ENCODE results near the gene CA10. TPM values are rescaled to one million over a fixed set of nuclear protein-coding genes. Genes with fewer than 3 reads are reported as not detected.

Gene CA10
- total and polyA plus RNA-seq, 4 donors: not detected

DNA sequence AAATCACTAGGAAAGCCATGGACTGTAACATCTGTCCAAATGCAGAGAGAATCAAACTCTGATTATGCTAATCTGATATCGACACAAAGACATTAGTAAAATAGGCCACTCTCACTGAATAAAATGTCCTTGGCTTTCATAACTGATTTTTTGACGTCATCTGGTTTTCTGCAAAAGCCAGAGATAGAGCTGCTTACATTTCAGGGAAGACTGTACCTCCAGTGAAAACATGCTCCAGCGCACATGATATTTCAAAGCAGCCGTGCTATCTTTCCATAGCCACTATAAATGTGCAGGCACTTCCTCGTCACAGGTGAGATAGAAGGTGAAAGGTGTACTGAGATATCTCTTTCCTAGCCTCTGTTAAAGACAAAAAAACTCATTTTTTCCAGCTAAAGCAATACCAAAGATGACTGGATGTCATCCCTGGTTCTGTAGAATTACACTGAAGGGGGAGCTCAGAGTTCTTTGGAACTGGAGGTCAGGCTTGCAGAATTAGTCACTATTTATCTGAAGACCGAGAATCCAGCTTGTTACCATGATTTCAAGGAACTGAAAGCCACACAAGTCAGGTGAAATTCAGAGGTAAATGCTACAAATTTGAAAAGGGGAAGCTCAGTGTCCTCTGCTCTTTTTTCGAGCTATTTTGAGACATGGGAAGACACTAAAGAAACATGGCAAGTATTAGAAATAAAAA lies 249.5 kb downstream of the CA10 start:
- DNase-seq (no peak), ATAC-seq (ENCODE audit: low FRiP score) (no peak)
- no peaks in the 10 kb centered on the region for H3K27me3 ChIP-seq (ENCODE audit: control insufficient read depth in 1 of 2, insufficient read depth in 2 of 2, low read length in 1 of 2)
- intact Hi-C loops (cut with DNase I): no loop called here
- 71 to 76% methylated on average over 7 of the region's 7 CpGs for WGBS, 2 donors
- no peak overlapping the region for H3K27ac ChIP-seq (ENCODE audit: low read depth in 1 of 2, low read length in 2 of 2)
- H3K4me1 ChIP-seq (ENCODE audit: control insufficient read depth in 1 of 2, insufficient read depth in 2 of 2, low read length in 2 of 2): no peaks in the 10 kb centered on the region
- H3K9me3 ChIP-seq (ENCODE audit: control insufficient read depth, low read length): no peaks in the 10 kb centered on the region
- no peaks in the 10 kb centered on the region for H3K36me3 ChIP-seq (ENCODE audit: control insufficient read depth in 1 of 2, insufficient read depth in 2 of 2, low read length in 1 of 2)
- H3K4me3 ChIP-seq (ENCODE audit: low read length in 2 of 2): no peak overlapping the region

DNA sequence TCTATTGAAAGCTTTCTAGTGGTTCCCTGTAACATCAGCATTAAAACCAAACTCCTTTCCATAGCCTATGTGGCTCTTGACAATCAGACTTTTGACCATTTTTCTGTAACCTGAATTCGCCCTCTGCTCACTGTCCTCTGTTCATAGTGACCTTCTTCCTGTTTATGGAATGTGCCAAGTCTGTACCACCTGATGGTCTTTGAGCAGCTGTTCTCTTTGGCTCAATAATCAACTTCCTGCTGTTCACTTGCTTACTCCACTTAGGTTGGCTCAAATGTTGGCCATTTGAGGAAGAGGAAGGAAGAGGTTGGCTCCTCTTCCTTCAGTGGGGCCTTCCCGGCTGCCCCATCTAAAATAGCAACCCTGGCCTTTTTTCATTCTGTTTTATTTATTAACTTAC lies 251.5 kb downstream of the CA10 start:
- Histone ChIP-seq H3K36me3 (ENCODE audit: control insufficient read depth in 1 of 2, insufficient read depth in 2 of 2, low read length in 1 of 2) (no peaks in the 10 kb centered on the region), H3K4me1 (ENCODE audit: control insufficient read depth in 1 of 2, insufficient read depth in 2 of 2, low read length in 2 of 2) (no peaks in the 10 kb centered on the region), H3K4me3 (ENCODE audit: low read length in 2 of 2) (no peak overlapping the region), H3K27ac (ENCODE audit: low read depth in 1 of 2, low read length in 2 of 2) (no peak overlapping the region), H3K27me3 (ENCODE audit: control insufficient read depth in 1 of 2, insufficient read depth in 2 of 2, low read length in 1 of 2) (no peaks in the 10 kb centered on the region), H3K9me3 (ENCODE audit: control insufficient read depth, low read length) (no peaks in the 10 kb centered on the region)
- intact Hi-C loops (cut with DNase I): no loop called here
- ATAC-seq (ENCODE audit: low FRiP score): no peak
- WGBS, 2 donors: 72 to 73% methylated on average over 2 of the region's 2 CpGs
- no peak for DNase-seq

DNA sequence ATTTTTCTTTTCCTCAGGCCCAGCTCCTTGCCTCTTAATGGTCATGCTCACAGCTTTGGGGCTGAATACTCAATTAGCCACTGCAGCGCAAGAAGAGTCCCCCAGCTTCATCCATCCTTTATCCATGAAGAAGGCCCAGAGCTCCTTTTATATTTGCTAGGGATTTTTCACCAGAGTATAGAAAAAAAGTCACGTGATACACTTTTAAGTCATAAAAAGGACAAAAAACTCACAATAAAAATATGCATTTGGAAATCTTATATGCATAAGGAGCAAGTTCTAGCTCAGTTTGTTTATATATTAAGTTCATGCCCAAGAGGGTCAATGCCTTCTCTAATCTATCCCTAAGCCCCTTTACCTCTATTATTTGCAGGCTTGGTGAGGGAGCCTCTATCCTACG lies 254.1 kb downstream of the CA10 start:
- Histone ChIP-seq H3K27me3 (ENCODE audit: control insufficient read depth in 1 of 2, insufficient read depth in 2 of 2, low read length in 1 of 2) (no peaks in the 10 kb centered on the region), H3K9me3 (ENCODE audit: control insufficient read depth, low read length) (no peaks in the 10 kb centered on the region), H3K4me3 (ENCODE audit: low read length in 2 of 2) (no peak overlapping the region), H3K4me1 (ENCODE audit: control insufficient read depth in 1 of 2, insufficient read depth in 2 of 2, low read length in 2 of 2) (no peaks in the 10 kb centered on the region), H3K27ac (ENCODE audit: low read depth in 1 of 2, low read length in 2 of 2) (no peak overlapping the region), H3K36me3 (ENCODE audit: control insufficient read depth in 1 of 2, insufficient read depth in 2 of 2, low read length in 1 of 2) (no peaks in the 10 kb centered on the region)
- intact Hi-C loops (cut with DNase I): no loop called here
- ATAC-seq (ENCODE audit: low FRiP score) (no peak), DNase-seq (no peak)
- 72 to 81% methylated on average over 3 of the region's 3 CpGs for WGBS, 2 donors

DNA sequence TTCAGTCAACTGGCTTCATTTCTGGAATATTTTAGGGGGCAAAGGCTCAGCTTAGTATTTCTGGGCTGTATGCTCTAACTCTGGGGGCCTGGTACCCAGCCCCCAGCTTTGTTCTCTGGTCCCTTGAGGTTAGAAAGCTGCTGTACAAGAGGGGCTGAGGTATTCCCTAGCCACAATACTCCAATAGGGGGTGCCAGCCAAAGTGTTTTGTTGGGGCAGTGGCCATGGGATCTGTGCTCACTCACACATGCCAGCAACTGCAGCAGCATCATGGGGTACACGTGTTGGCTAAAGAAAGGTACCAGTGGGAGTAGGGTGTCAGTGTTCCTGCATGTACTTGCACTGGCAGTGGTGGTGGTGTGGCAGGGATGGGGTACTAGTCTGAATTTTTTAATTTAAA lies 257.3 kb downstream of the CA10 start:
- no peak overlapping the region for H3K27ac ChIP-seq (ENCODE audit: low read depth in 1 of 2, low read length in 2 of 2)
- H3K4me3 ChIP-seq (ENCODE audit: low read length in 2 of 2): no peak overlapping the region
- no peaks in the 10 kb centered on the region for H3K27me3 ChIP-seq (ENCODE audit: control insufficient read depth in 1 of 2, insufficient read depth in 2 of 2, low read length in 1 of 2)
- H3K4me1 ChIP-seq (ENCODE audit: control insufficient read depth in 1 of 2, insufficient read depth in 2 of 2, low read length in 2 of 2): no peaks in the 10 kb centered on the region
- WGBS, 2 donors: 31 to 50% methylated on average over 1 of the region's 1 CpG
- H3K36me3 ChIP-seq (ENCODE audit: control insufficient read depth in 1 of 2, insufficient read depth in 2 of 2, low read length in 1 of 2): no peaks in the 10 kb centered on the region
- DNase-seq (no peak), ATAC-seq (ENCODE audit: low FRiP score) (no peak)
- intact Hi-C loops (cut with DNase I): no loop called here
- no peaks in the 10 kb centered on the region for H3K9me3 ChIP-seq (ENCODE audit: control insufficient read depth, low read length)

DNA sequence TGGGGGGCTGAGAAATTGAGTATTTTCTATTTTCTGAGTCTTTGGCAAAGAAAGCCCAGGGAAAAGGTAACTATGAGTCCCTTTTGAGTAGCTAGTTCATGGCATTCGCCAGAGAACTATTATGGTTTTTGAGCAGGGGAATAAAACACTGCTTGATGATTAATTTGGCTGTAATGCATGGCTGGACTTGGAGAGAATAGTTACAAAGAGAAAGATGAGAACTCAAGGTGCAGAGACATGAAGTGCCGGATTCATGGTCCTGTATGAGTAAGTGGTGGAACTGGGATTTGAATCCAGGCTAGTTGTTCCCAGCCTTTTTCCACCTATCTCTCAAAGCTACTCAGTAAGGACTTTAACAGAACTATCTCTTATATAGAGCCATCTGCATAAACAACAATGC lies 266.6 kb downstream of the CA10 start:
- WGBS, 2 donors: 81 to 82% methylated on average over 2 of the region's 2 CpGs
- Histone ChIP-seq H3K27ac (ENCODE audit: low read depth in 1 of 2, low read length in 2 of 2) (no peak overlapping the region), H3K36me3 (ENCODE audit: control insufficient read depth in 1 of 2, insufficient read depth in 2 of 2, low read length in 1 of 2) (no peaks in the 10 kb centered on the region), H3K27me3 (ENCODE audit: control insufficient read depth in 1 of 2, insufficient read depth in 2 of 2, low read length in 1 of 2) (no peaks in the 10 kb centered on the region), H3K4me1 (ENCODE audit: control insufficient read depth in 1 of 2, insufficient read depth in 2 of 2, low read length in 2 of 2) (no peaks in the 10 kb centered on the region), H3K9me3 (ENCODE audit: control insufficient read depth, low read length) (peaks cover 1% of the 10 kb centered on the region), H3K4me3 (ENCODE audit: low read length in 2 of 2) (no peak overlapping the region)
- no peak for DNase-seq
- no peak for ATAC-seq (ENCODE audit: low FRiP score)
- intact Hi-C loops (cut with DNase I): no loop called here

DNA sequence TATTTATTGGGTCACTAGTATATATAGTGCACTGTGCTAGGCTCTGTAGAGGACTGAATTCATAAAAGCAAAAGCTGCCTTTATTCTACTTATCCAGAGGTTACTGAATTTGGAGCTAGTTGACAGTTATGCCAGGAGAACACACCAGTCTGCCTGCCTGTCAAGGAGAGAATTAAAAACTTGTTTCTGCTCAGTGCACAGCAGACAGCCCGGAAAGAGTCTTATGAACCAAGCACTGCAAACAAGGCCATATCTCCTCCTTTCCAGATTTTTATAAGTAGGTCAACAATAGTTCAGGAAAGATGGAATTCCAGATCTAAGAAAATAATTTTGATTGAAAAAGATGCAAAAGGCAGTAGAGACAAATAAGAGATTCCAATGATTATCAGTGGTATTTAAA lies 267.8 kb downstream of the CA10 start:
- Histone ChIP-seq H3K27me3 (ENCODE audit: control insufficient read depth in 1 of 2, insufficient read depth in 2 of 2, low read length in 1 of 2) (no peaks in the 10 kb centered on the region), H3K36me3 (ENCODE audit: control insufficient read depth in 1 of 2, insufficient read depth in 2 of 2, low read length in 1 of 2) (no peaks in the 10 kb centered on the region), H3K4me3 (ENCODE audit: low read length in 2 of 2) (no peak overlapping the region), H3K4me1 (ENCODE audit: control insufficient read depth in 1 of 2, insufficient read depth in 2 of 2, low read length in 2 of 2) (no peaks in the 10 kb centered on the region), H3K27ac (ENCODE audit: low read depth in 1 of 2, low read length in 2 of 2) (no peak overlapping the region), H3K9me3 (ENCODE audit: control insufficient read depth, low read length) (peaks cover 1% of the 10 kb centered on the region)
- ATAC-seq (ENCODE audit: low FRiP score) (no peak), DNase-seq (no peak)
- WGBS, 2 donors: 76 to 83% methylated on average over 1 of the region's 1 CpG
- intact Hi-C loops (cut with DNase I): no loop called here

DNA sequence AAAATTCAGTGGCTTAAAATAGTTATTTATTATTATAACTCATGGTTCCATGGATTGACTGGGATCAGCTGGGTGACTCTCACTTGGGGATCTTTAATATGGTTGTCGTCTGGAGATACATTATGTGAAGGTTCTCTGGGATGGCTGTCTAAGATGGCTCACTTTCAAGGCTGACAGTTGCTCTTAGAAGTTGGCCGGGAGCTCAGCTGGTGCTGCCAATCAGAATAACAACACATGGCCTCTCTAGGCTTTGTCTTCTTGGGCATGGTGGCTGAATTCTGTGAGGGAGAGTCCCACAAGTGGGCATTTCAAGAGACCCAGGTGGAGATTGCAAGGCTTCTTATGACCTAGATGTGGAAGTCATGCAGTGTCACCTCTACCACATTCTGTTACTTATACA lies 269.7 kb downstream of the CA10 start:
- DNase-seq: no peak
- intact Hi-C loops (cut with DNase I): no loop called here
- Histone ChIP-seq H3K4me3 (ENCODE audit: low read length in 2 of 2) (no peak overlapping the region), H3K36me3 (ENCODE audit: control insufficient read depth in 1 of 2, insufficient read depth in 2 of 2, low read length in 1 of 2) (no peaks in the 10 kb centered on the region), H3K27me3 (ENCODE audit: control insufficient read depth in 1 of 2, insufficient read depth in 2 of 2, low read length in 1 of 2) (no peaks in the 10 kb centered on the region), H3K4me1 (ENCODE audit: control insufficient read depth in 1 of 2, insufficient read depth in 2 of 2, low read length in 2 of 2) (no peaks in the 10 kb centered on the region), H3K27ac (ENCODE audit: low read depth in 1 of 2, low read length in 2 of 2) (no peak overlapping the region), H3K9me3 (ENCODE audit: control insufficient read depth, low read length) (peaks cover 1% of the 10 kb centered on the region)
- ATAC-seq (ENCODE audit: low FRiP score): no peak
- WGBS, 2 donors: 74 to 77% methylated on average over 2 of the region's 2 CpGs

DNA sequence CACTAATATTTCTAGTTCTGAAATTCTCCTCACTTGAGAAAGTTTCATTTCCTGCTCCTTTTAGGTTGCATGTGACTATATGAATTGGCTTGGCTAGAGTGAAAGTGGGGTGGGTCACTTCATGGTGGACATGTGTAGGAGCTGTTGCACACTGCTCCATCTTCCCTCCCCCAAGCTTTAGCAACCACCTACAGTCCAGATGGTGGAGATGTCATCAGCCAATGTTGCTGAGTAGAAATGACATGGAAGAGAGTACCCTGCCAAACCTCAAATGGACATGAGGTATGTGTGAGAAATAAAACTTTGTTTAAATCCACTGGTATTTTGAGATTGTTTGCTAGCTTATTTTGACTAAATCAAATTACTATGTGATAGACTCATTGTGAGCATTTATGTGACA lies 281.5 kb downstream of the CA10 start:
- intact Hi-C loops (cut with DNase I): no loop called here
- Histone ChIP-seq H3K9me3 (ENCODE audit: control insufficient read depth, low read length) (no peaks in the 10 kb centered on the region), H3K27me3 (ENCODE audit: control insufficient read depth in 1 of 2, insufficient read depth in 2 of 2, low read length in 1 of 2) (no peaks in the 10 kb centered on the region), H3K27ac (ENCODE audit: low read depth in 1 of 2, low read length in 2 of 2) (no peak overlapping the region), H3K4me3 (ENCODE audit: low read length in 2 of 2) (no peak overlapping the region), H3K4me1 (ENCODE audit: control insufficient read depth in 1 of 2, insufficient read depth in 2 of 2, low read length in 2 of 2) (no peaks in the 10 kb centered on the region), H3K36me3 (ENCODE audit: control insufficient read depth in 1 of 2, insufficient read depth in 2 of 2, low read length in 1 of 2) (no peaks in the 10 kb centered on the region)
- no peak for DNase-seq
- no peak for ATAC-seq (ENCODE audit: low FRiP score)

DNA sequence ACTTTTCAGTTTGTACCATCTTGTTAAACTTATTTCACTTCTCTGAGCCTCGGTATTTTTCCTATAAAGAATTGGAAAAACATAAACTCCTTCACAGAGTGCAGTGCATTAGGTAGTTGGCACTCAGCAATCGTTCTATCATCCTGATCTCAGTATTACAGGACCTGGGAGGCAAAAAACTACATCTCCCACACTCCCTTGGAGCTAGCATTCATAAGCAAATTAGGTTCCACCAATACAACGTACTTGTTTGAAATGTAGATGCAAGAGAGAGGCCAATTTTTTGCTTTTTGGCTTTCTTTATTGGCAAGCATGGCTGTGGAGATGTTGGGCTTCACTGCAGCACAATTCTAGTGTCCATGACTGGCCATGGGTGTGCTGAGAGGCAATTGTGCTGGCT lies 285.2 kb downstream of the CA10 start:
- H3K4me3 ChIP-seq (ENCODE audit: low read length in 2 of 2): no peak overlapping the region
- H3K27ac ChIP-seq (ENCODE audit: low read depth in 1 of 2, low read length in 2 of 2): no peak overlapping the region
- intact Hi-C loops (cut with DNase I): no loop called here
- H3K4me1 ChIP-seq (ENCODE audit: control insufficient read depth in 1 of 2, insufficient read depth in 2 of 2, low read length in 2 of 2): no peaks in the 10 kb centered on the region
- DNase-seq: no peak
- H3K9me3 ChIP-seq (ENCODE audit: control insufficient read depth, low read length): peaks cover 2% of the 10 kb centered on the region
- H3K27me3 ChIP-seq (ENCODE audit: control insufficient read depth in 1 of 2, insufficient read depth in 2 of 2, low read length in 1 of 2): no peaks in the 10 kb centered on the region
- no peaks in the 10 kb centered on the region for H3K36me3 ChIP-seq (ENCODE audit: control insufficient read depth in 1 of 2, insufficient read depth in 2 of 2, low read length in 1 of 2)
- WGBS, 2 donors: 23 to 30% methylated on average over 3 of the region's 3 CpGs
- ATAC-seq (ENCODE audit: low FRiP score): no peak
